GM23338 (cell line): ENCODE data around the gene NELFB. TPM values are rescaled to one million over a fixed set of nuclear protein-coding genes. Genes with fewer than 3 reads are reported as not detected.
A peak's percentile ranks its signal among the peaks of the same experiment; 100 is the strongest.

Experiments used
- ATAC-seq: fragments of 200-7000 bp; cut with Tn5 transposase; 3 replicates; pipeline ENCODE4 v1.9.1; 2020
- DNase-seq: peaks from one replicate; pipeline ENCODE4 v3.0.0-alpha.2; 2015; ENCODE audit warnings: low spot score
- H2AFZ ChIP-seq: fragments of 200-600 bp; sonication (generic); 2 replicates; pipeline ENCODE4 v1.8.0; 2016; ENCODE audit warnings: antibody characterized with exemption, mild to moderate bottlenecking, moderate library complexity
- H3F3A ChIP-seq: fragments of 200-600 bp; sonication (generic); replicated peaks from 2 replicates; pipeline ENCODE4 v1.8.0; 2017; ENCODE audit warnings: antibody characterized with exemption, mixed run types, low read depth
- H3K27ac ChIP-seq: fragments of 200-600 bp; sonication (generic); 2 replicates; pipeline ENCODE4 v1.6.1; 2016; ENCODE audit warnings: low read depth
- H3K27me3 ChIP-seq: fragments of 200-600 bp; sonication (generic); 2 replicates; pipeline ENCODE4 v1.8.0; 2016; ENCODE audit warnings: mild to moderate bottlenecking, mixed run types, moderate library complexity; ENCODE audit not compliant: insufficient read depth
- H3K36me3 ChIP-seq: fragments of 200-600 bp; sonication (generic); 2 replicates; pipeline ENCODE4 v1.8.0; 2016; ENCODE audit warnings: mild to moderate bottlenecking; ENCODE audit not compliant: insufficient read depth
- H3K4me1 ChIP-seq: fragments of 200-600 bp; sonication (generic); 2 replicates; pipeline ENCODE4 v1.8.0; 2016; ENCODE audit warnings: mild to moderate bottlenecking, moderate library complexity; ENCODE audit not compliant: insufficient read depth
- H3K4me2 ChIP-seq: fragments of 200-600 bp; sonication (generic); 2 replicates; pipeline ENCODE4 v1.7.1; 2017; ENCODE audit warnings: mixed run types
- H3K4me3 ChIP-seq: fragments of 200-600 bp; sonication (generic); 2 replicates; pipeline ENCODE4 v1.6.1; 2016; ENCODE audit warnings: mixed run types
- H3K79me2 ChIP-seq: fragments of 200-600 bp; sonication (generic); replicated peaks from 2 replicates; pipeline ENCODE4 v1.8.0; 2017; ENCODE audit warnings: mild to moderate bottlenecking; ENCODE audit not compliant: insufficient read depth
- H3K9me2 ChIP-seq: fragments of 200-600 bp; sonication (generic); 2 replicates; pipeline ENCODE4 v1.8.0; 2017; ENCODE audit not compliant: insufficient read depth
- H4K20me1 ChIP-seq: fragments of 200-600 bp; sonication (generic); replicated peaks from 2 replicates; pipeline ENCODE4 v1.8.0; 2017; ENCODE audit warnings: mild to moderate bottlenecking; ENCODE audit not compliant: insufficient read depth
- H3K27ac Mint-ChIP-seq: 2 replicates; pipeline ENCODE4 v1.8.0; 2020; ENCODE audit warnings: inconsistent platforms, mild to moderate bottlenecking, moderate library complexity, mixed read lengths
- H3K27me3 Mint-ChIP-seq: 3 replicates; pipeline ENCODE4 v1.8.0; 2022; ENCODE audit warnings: low read depth, mild to moderate bottlenecking, moderate library complexity, mixed read lengths, inconsistent platforms; ENCODE audit not compliant: insufficient read depth, poor library complexity
- H3K36me3 Mint-ChIP-seq: 3 replicates; pipeline ENCODE4 v1.8.0; 2021; ENCODE audit warnings: low read depth, mild to moderate bottlenecking, inconsistent platforms, moderate library complexity, mixed read lengths
- H3K4me1 Mint-ChIP-seq: 3 replicates; pipeline ENCODE4 v1.8.0; 2020; ENCODE audit warnings: mild to moderate bottlenecking, inconsistent platforms, mixed read lengths
- H3K4me3 Mint-ChIP-seq: 3 replicates; pipeline ENCODE4 v1.8.0; 2021; ENCODE audit warnings: moderate library complexity, mild to moderate bottlenecking, inconsistent platforms, mixed read lengths
- H3K9me3 Mint-ChIP-seq: 3 replicates; pipeline ENCODE4 v1.8.0; 2020; ENCODE audit warnings: moderate library complexity, mild to moderate bottlenecking, inconsistent platforms, mixed read lengths
- CREB1 ChIP-seq: fragments of 250-450 bp; sonication (Bioruptor Pico); IDR thresholded peaks from 2 replicates; pipeline ENCODE4 v1.5.0; 2020; ENCODE audit warnings: low read depth, mild to moderate bottlenecking, moderate library complexity
- ETS1 ChIP-seq: IDR thresholded peaks from 2 replicates; pipeline ENCODE4 v1.6.1; 2016; ENCODE audit warnings: antibody characterized with exemption
- EZH2phosphoT487 ChIP-seq: fragments of 200-600 bp; sonication (generic); IDR thresholded peaks from one replicate; pipeline ENCODE4 v1.8.1; 2018; ENCODE audit warnings: antibody characterized with exemption; ENCODE audit not compliant: unreplicated experiment
- JUNB ChIP-seq: IDR thresholded peaks from one replicate; pipeline ENCODE4 v1.6.1; 2016; ENCODE audit warnings: antibody characterized with exemption; ENCODE audit not compliant: unreplicated experiment
- NANOG ChIP-seq: IDR thresholded peaks from 2 replicates; pipeline ENCODE4 v1.6.1; 2016; ENCODE audit warnings: antibody characterized with exemption, borderline replicate concordance
- POLR2AphosphoS5 ChIP-seq: IDR thresholded peaks from 2 replicates; pipeline ENCODE4 v1.6.1; 2016; ENCODE audit warnings: antibody characterized with exemption, low read depth
- REST ChIP-seq: IDR thresholded peaks from one replicate; pipeline ENCODE4 v1.6.1; 2018; ENCODE audit warnings: antibody characterized with exemption; ENCODE audit not compliant: unreplicated experiment
- STAT1 ChIP-seq: IDR thresholded peaks from one replicate; pipeline ENCODE4 v1.6.1; 2016; ENCODE audit warnings: antibody characterized with exemption; ENCODE audit not compliant: unreplicated experiment
- ZNF114 ChIP-seq: fragments of 250-450 bp; sonication (Bioruptor Pico); IDR thresholded peaks from 2 replicates; pipeline ENCODE4 v1.5.0; 2020; ENCODE audit warnings: mild to moderate bottlenecking, moderate library complexity
- ZNF331 ChIP-seq: fragments of 250-450 bp; sonication (Bioruptor Pico); IDR thresholded peaks from 2 replicates; pipeline ENCODE4 v1.5.0; 2020; ENCODE audit warnings: low read depth, mild to moderate bottlenecking, moderate library complexity
- polyA plus RNA-seq: library from polyadenylated mRNA; unstranded; fragments of >200 nt; fragmentation: Nextera tagmentation; extraction: Ambion mirVana; gene quantifications from 2 replicates; pipeline ENCODE4 v1.2.1, GENCODE V29; 2016
- total RNA-seq: library from RNA; depleted of rRNA; stranded (reverse); fragments of >200 nt; shearing (Covaris generic); gene quantifications from 2 replicates; pipeline ENCODE4 v1.2.3, GENCODE V29; 2014
- TF ChIP-seq, protein P1 (sequence below), 2 experiments: fragments of 200-600 bp in 1 of 2; sonication (generic) in 1 of 2; conservative IDR thresholded peaks; 2 replicates each; pipeline versions ENCODE4 v1.5.1 to v1.6.1; 2016 to 2017; ENCODE audit warnings: antibody characterized with exemption in 2 of 2, low read depth in 2 of 2, mild to moderate bottlenecking in 2 of 2, moderate library complexity in 1 of 2

NELFB gene
- total and polyA plus RNA-seq, 2 experiments from 2014 or later = 30.0 to 97.3 TPM

- TF ChIP-seq, protein P1, sequence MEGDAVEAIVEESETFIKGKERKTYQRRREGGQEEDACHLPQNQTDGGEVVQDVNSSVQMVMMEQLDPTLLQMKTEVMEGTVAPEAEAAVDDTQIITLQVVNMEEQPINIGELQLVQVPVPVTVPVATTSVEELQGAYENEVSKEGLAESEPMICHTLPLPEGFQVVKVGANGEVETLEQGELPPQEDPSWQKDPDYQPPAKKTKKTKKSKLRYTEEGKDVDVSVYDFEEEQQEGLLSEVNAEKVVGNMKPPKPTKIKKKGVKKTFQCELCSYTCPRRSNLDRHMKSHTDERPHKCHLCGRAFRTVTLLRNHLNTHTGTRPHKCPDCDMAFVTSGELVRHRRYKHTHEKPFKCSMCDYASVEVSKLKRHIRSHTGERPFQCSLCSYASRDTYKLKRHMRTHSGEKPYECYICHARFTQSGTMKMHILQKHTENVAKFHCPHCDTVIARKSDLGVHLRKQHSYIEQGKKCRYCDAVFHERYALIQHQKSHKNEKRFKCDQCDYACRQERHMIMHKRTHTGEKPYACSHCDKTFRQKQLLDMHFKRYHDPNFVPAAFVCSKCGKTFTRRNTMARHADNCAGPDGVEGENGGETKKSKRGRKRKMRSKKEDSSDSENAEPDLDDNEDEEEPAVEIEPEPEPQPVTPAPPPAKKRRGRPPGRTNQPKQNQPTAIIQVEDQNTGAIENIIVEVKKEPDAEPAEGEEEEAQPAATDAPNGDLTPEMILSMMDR (conservative IDR thresholded peaks at IDR 0.05; ENCODE audit: low read depth in 2 of 2) = no peak
- no peak for TF ChIP-seq NANOG
- TF ChIP-seq ETS1 = no peak
- TF ChIP-seq JUNB = no peak
- no peak for TF ChIP-seq ZNF114 (CRISPR knock-in tag)
Measured at GRCh38 chr9:137252555-137253506, 2.3 kb upstream of the NELFB start (continued).

DNA sequence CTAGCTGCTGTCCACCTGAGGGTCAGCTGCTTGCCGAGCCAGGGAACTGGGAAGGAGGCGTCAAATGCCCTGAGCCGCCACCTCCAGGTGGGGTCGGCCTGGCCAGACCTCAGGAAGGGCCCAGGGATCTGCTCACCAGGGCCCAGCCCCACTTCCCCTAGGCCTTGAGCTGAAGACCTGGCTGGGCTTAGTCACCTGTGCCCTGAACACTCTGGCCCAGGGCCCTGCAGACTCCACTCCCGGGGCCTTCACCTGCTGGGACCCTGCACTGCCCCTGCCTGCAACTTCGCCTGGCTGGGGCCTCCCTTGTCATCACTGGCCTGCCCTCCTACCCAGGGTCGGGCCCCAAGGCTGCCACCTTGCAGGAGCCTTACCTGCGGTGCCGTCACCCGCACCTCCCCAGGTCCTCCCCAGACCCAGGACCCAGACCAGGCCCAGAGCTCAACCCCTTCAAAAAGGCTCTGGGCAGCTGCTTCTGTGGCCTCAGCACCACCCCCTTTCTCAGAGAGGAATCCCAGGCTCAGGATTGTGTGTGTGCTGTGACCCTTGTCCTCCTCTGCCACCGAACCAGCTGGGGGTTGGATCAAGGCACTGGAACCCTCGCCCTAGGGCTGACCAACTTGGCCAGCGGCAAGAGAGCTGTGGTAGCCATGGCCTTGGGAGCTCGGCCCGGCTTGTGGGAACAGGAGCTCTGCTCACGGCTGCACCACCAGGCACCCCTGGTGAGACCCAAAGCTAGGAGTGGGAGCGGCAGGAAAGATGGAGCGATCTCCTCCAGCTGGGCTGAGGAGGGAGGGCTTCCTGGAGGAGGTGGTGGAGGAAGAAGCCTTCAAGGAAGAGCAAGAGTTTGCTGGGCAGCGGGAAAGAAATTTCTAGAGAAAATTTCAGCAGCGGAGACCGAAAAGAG lies 1.2 kb upstream of the NELFB start:
- peaks cover 15% of the 10 kb centered on the region; the same call in 2 of the 3 replicates for H3K36me3 Mint-ChIP-seq
- DNase-seq (peak; percentile 36), ATAC-seq (peak; percentile 8)
- H3K9me3 Mint-ChIP-seq = no peaks in the 10 kb centered on the region
- peaks cover 13% of the 10 kb centered on the region; the same call in 1 of the 2 replicates for H3K4me1 ChIP-seq
- H2AFZ ChIP-seq = no peak overlapping the region
- peaks cover 6% of the 10 kb centered on the region for H3K36me3 ChIP-seq
- H3K4me3 Mint-ChIP-seq = peak overlapping the region; percentile 85
- H4K20me1 ChIP-seq = no peaks in the 10 kb centered on the region; the same call in 1 of the 2 replicates
- no peaks in the 10 kb centered on the region for H3K9me2 ChIP-seq
- H3K79me2 ChIP-seq = peaks cover 24% of the 10 kb centered on the region
- peak overlapping the region; percentile 28; the same call in 1 of the 2 replicates for H3K27ac Mint-ChIP-seq
- peak overlapping the region; percentile 98 for H3K4me2 ChIP-seq
- peaks cover 21% of the 10 kb centered on the region for H3K27me3 Mint-ChIP-seq
- H3K4me1 Mint-ChIP-seq = peaks cover 11% of the 10 kb centered on the region
- no peak overlapping the region for H3K27ac ChIP-seq
- peaks cover 8% of the 10 kb centered on the region for H3F3A ChIP-seq
- peak overlapping the region; percentile 96 for H3K4me3 ChIP-seq
- peaks cover 4% of the 10 kb centered on the region; the same call in 1 of the 2 replicates for H3K27me3 ChIP-seq
- TF ChIP-seq NANOG (no peak), STAT1 (no peak), ETS1 (no peak), CREB1 (CRISPR knock-in tag) (no peak), ZNF331 (CRISPR knock-in tag) (no peak), POLR2AphosphoS5 (no peak), EZH2phosphoT487 (no peak), REST (no peak)
- TF ChIP-seq, protein P1 (conservative IDR thresholded peaks at IDR 0.05; ENCODE audit: low read depth in 2 of 2) = no peak
